Measurements from ENCODE around the gene HP1BP3. TPM values are rescaled to one million over a fixed set of nuclear protein-coding genes. Genes with fewer than 3 reads are reported as not detected.

The HP1BP3 gene
- total RNA-seq, 1 experiment from 2014 or later = 175 TPM

GRCh38 chr1:20717452-20718342, 69.4 kb downstream of the HP1BP3 start, which contains the start of gene KIF17:
Gene KIF17 (minus strand): TSS chr1:20718007. CDS start chr1:20717706, 301 bp downstream.
- Histone ChIP-seq H3K27me3 (ENCODE audit: low read length) (no peaks in the 10 kb centered on the region), H3K27ac (ENCODE audit: low read length) (no peak within 1 kb of the TSS), H3K9me3 (ENCODE audit: low read length) (no peaks in the 10 kb centered on the region), H3K4me2 (ENCODE audit: low read depth, low read length, poor library complexity, severe bottlenecking) (peak within 1 kb of the TSS; percentile 50), H3K4me3 (ENCODE audit: low read length) (peak within 1 kb of the TSS; percentile 48; the same call in 1 of the 2 replicates), H3K79me2 (ENCODE audit: low read length) (no peaks in the 10 kb centered on the region), H3K36me3 (ENCODE audit: insufficient read depth, low read length) (no peaks in the 10 kb centered on the region), H3K9ac (ENCODE audit: low read length) (no peak within 1 kb of the TSS), H3K4me1 (ENCODE audit: low read length) (peaks cover 3% of the 10 kb centered on the region), H2AFZ (ENCODE audit: low read length) (no peak within 1 kb of the TSS), H3K9me2 (replicated peaks; ENCODE audit: insufficient read depth, low read length) (no peaks in the 10 kb centered on the region), H4K20me1 (ENCODE audit: insufficient read depth, low read depth, low read length) (no peaks in the 10 kb centered on the region)
- DNase-seq = peak; percentile 79

GRCh38 chr1:20716232-20716631, 70.9 kb downstream of the HP1BP3 start:
- Histone ChIP-seq H3K36me3 (ENCODE audit: insufficient read depth, low read length) (no peaks in the 10 kb centered on the region), H2AFZ (ENCODE audit: low read length) (no peak overlapping the region), H3K9me2 (replicated peaks; ENCODE audit: insufficient read depth, low read length) (no peaks in the 10 kb centered on the region), H3K27me3 (ENCODE audit: low read length) (no peaks in the 10 kb centered on the region), H3K27ac (ENCODE audit: low read length) (no peak overlapping the region), H3K4me1 (ENCODE audit: low read length) (peaks cover 3% of the 10 kb centered on the region), H3K79me2 (ENCODE audit: low read length) (no peaks in the 10 kb centered on the region), H4K20me1 (ENCODE audit: insufficient read depth, low read depth, low read length) (no peaks in the 10 kb centered on the region), H3K4me3 (ENCODE audit: low read length) (no peak overlapping the region), H3K9me3 (ENCODE audit: low read length) (no peaks in the 10 kb centered on the region), H3K9ac (ENCODE audit: low read length) (no peak overlapping the region), H3K4me2 (ENCODE audit: low read depth, low read length, poor library complexity, severe bottlenecking) (no peak overlapping the region)
- DNase-seq = no peak

GRCh38 chr1:20715406-20715805, 71.7 kb downstream of the HP1BP3 start:
- no peaks in the 10 kb centered on the region for H3K79me2 ChIP-seq (ENCODE audit: low read length)
- no peak for DNase-seq
- no peaks in the 10 kb centered on the region for H3K36me3 ChIP-seq (ENCODE audit: insufficient read depth, low read length)
- no peaks in the 10 kb centered on the region for H4K20me1 ChIP-seq (ENCODE audit: insufficient read depth, low read depth, low read length)
- H3K4me2 ChIP-seq (ENCODE audit: low read depth, low read length, poor library complexity, severe bottlenecking) = no peak overlapping the region
- H3K9ac ChIP-seq (ENCODE audit: low read length) = no peak overlapping the region
- H3K9me3 ChIP-seq (ENCODE audit: low read length) = no peaks in the 10 kb centered on the region
- H3K4me3 ChIP-seq (ENCODE audit: low read length) = no peak overlapping the region
- H3K27ac ChIP-seq (ENCODE audit: low read length) = no peak overlapping the region
- no peaks in the 10 kb centered on the region for H3K9me2 ChIP-seq (replicated peaks; ENCODE audit: insufficient read depth, low read length)
- no peaks in the 10 kb centered on the region for H3K27me3 ChIP-seq (ENCODE audit: low read length)
- peaks cover 3% of the 10 kb centered on the region for H3K4me1 ChIP-seq (ENCODE audit: low read length)
- H2AFZ ChIP-seq (ENCODE audit: low read length) = no peak overlapping the region

- no peak overlapping the region for H3K4me3 ChIP-seq (ENCODE audit: low read length)
- H2AFZ ChIP-seq (ENCODE audit: low read length) = no peak overlapping the region
- no peaks in the 10 kb centered on the region for H3K9me2 ChIP-seq (replicated peaks; ENCODE audit: insufficient read depth, low read length)
- no peaks in the 10 kb centered on the region for H3K36me3 ChIP-seq (ENCODE audit: insufficient read depth, low read length)
- no peak overlapping the region for H3K27ac ChIP-seq (ENCODE audit: low read length)
- peaks cover 3% of the 10 kb centered on the region for H3K4me1 ChIP-seq (ENCODE audit: low read length)
- DNase-seq = no peak
- H3K27me3 ChIP-seq (ENCODE audit: low read length) = no peaks in the 10 kb centered on the region
- no peaks in the 10 kb centered on the region for H4K20me1 ChIP-seq (ENCODE audit: insufficient read depth, low read depth, low read length)
- no peaks in the 10 kb centered on the region for H3K79me2 ChIP-seq (ENCODE audit: low read length)
- no peaks in the 10 kb centered on the region for H3K9me3 ChIP-seq (ENCODE audit: low read length)
- H3K4me2 ChIP-seq (ENCODE audit: low read depth, low read length, poor library complexity, severe bottlenecking) = no peak overlapping the region
- H3K9ac ChIP-seq (ENCODE audit: low read length) = no peak overlapping the region
These were observed 73.7 kb downstream of the HP1BP3 start for GRCh38 chr1:20713440-20713839.

- Histone ChIP-seq H3K79me2 (ENCODE audit: low read length) (no peaks in the 10 kb centered on the region), H4K20me1 (ENCODE audit: insufficient read depth, low read depth, low read length) (no peaks in the 10 kb centered on the region), H3K36me3 (ENCODE audit: insufficient read depth, low read length) (no peaks in the 10 kb centered on the region), H3K27ac (ENCODE audit: low read length) (no peak overlapping the region), H3K9me3 (ENCODE audit: low read length) (no peaks in the 10 kb centered on the region), H3K9me2 (replicated peaks; ENCODE audit: insufficient read depth, low read length) (no peaks in the 10 kb centered on the region), H3K4me1 (ENCODE audit: low read length) (no peaks in the 10 kb centered on the region), H3K9ac (ENCODE audit: low read length) (no peak overlapping the region), H2AFZ (ENCODE audit: low read length) (no peak overlapping the region), H3K4me2 (ENCODE audit: low read depth, low read length, poor library complexity, severe bottlenecking) (no peak overlapping the region), H3K27me3 (ENCODE audit: low read length) (no peaks in the 10 kb centered on the region), H3K4me3 (ENCODE audit: low read length) (no peak overlapping the region)
- no peak for DNase-seq
These were observed 74.9 kb downstream of the HP1BP3 start for GRCh38 chr1:20712215-20712577.

GRCh38 chr1:20711285-20712214, 75.6 kb downstream of the HP1BP3 start:
- H3K9ac ChIP-seq (ENCODE audit: low read length) = no peak overlapping the region
- H3K9me3 ChIP-seq (ENCODE audit: low read length) = no peaks in the 10 kb centered on the region
- no peaks in the 10 kb centered on the region for H3K4me1 ChIP-seq (ENCODE audit: low read length)
- no peaks in the 10 kb centered on the region for H3K9me2 ChIP-seq (replicated peaks; ENCODE audit: insufficient read depth, low read length)
- no peaks in the 10 kb centered on the region for H3K27me3 ChIP-seq (ENCODE audit: low read length)
- no peak for DNase-seq
- no peak overlapping the region for H3K4me2 ChIP-seq (ENCODE audit: low read depth, low read length, poor library complexity, severe bottlenecking)
- H2AFZ ChIP-seq (ENCODE audit: low read length) = no peak overlapping the region
- no peaks in the 10 kb centered on the region for H3K79me2 ChIP-seq (ENCODE audit: low read length)
- H3K27ac ChIP-seq (ENCODE audit: low read length) = no peak overlapping the region
- no peaks in the 10 kb centered on the region for H3K36me3 ChIP-seq (ENCODE audit: insufficient read depth, low read length)
- H3K4me3 ChIP-seq (ENCODE audit: low read length) = no peak overlapping the region
- no peaks in the 10 kb centered on the region for H4K20me1 ChIP-seq (ENCODE audit: insufficient read depth, low read depth, low read length)

GRCh38 chr1:20710469-20711284, 76.4 kb downstream of the HP1BP3 start:
- no peaks in the 10 kb centered on the region for H3K9me2 ChIP-seq (replicated peaks; ENCODE audit: insufficient read depth, low read length)
- H2AFZ ChIP-seq (ENCODE audit: low read length) = no peak overlapping the region
- no peak overlapping the region for H3K4me3 ChIP-seq (ENCODE audit: low read length)
- no peaks in the 10 kb centered on the region for H4K20me1 ChIP-seq (ENCODE audit: insufficient read depth, low read depth, low read length)
- no peaks in the 10 kb centered on the region for H3K79me2 ChIP-seq (ENCODE audit: low read length)
- no peaks in the 10 kb centered on the region for H3K36me3 ChIP-seq (ENCODE audit: insufficient read depth, low read length)
- H3K27me3 ChIP-seq (ENCODE audit: low read length) = no peaks in the 10 kb centered on the region
- H3K27ac ChIP-seq (ENCODE audit: low read length) = no peak overlapping the region
- no peak for DNase-seq
- no peak overlapping the region for H3K4me2 ChIP-seq (ENCODE audit: low read depth, low read length, poor library complexity, severe bottlenecking)
- H3K9me3 ChIP-seq (ENCODE audit: low read length) = no peaks in the 10 kb centered on the region
- no peaks in the 10 kb centered on the region for H3K4me1 ChIP-seq (ENCODE audit: low read length)
- no peak overlapping the region for H3K9ac ChIP-seq (ENCODE audit: low read length)

Measured in Karpas-422 (cell line).